Effector memory CD4-positive, alpha-beta T cell (primary cell): ENCODE measurements around the gene BTK.
"Not testable (repeated sequence)": the region's sequence is repeated elsewhere in the genome, so short reads cannot be mapped to it uniquely, and the experiment has no call there.

ENCODE experiments used
- DNase-seq, 3 donors: peaks; one replicate each; pipeline ENCODE4 v3.0.0-alpha.2; 2020
- H3K27ac ChIP-seq: 2 replicates; pipeline ENCODE4 v1.7.0; 2013; ENCODE audit warnings: mild to moderate bottlenecking, low read length, moderate library complexity; ENCODE audit not compliant: insufficient read depth, poor library complexity, severe bottlenecking
- H3K27me3 ChIP-seq: replicated peaks from 2 replicates; pipeline ENCODE4 v1.7.0; 2013; ENCODE audit warnings: mild to moderate bottlenecking, low read length; ENCODE audit not compliant: insufficient read depth, control insufficient read depth, poor library complexity, severe bottlenecking
- H3K36me3 ChIP-seq: 2 replicates; pipeline ENCODE4 v1.7.0; 2013; ENCODE audit warnings: mild to moderate bottlenecking, low read length, moderate library complexity; ENCODE audit not compliant: control insufficient read depth, insufficient read depth
- H3K4me1 ChIP-seq: 2 replicates; pipeline ENCODE4 v1.7.0; 2013; ENCODE audit warnings: low read length, mild to moderate bottlenecking; ENCODE audit not compliant: control insufficient read depth, insufficient read depth, poor library complexity, severe bottlenecking
- H3K4me3 ChIP-seq: 2 replicates; pipeline ENCODE4 v1.7.0; 2013; ENCODE audit warnings: low read length, low read depth, mild to moderate bottlenecking; ENCODE audit not compliant: insufficient read depth, poor library complexity, severe bottlenecking
- H3K9me3 ChIP-seq: 2 replicates; pipeline ENCODE4 v1.7.0; 2013; ENCODE audit warnings: mild to moderate bottlenecking, low read length, moderate library complexity; ENCODE audit not compliant: control insufficient read depth

The BTK gene

GRCh38 chrX:101348452-101349192 is 37.4 kb downstream of the BTK start, which contains the start of gene TIMM8A:
Gene TIMM8A (minus strand): TSS chrX:101348742. CDS start chrX:101348664, 78 bp downstream.
- Histone ChIP-seq H3K4me1 (no peaks in the 10 kb centered on the region), H3K36me3 (no peaks in the 10 kb centered on the region), H3K9me3 (no peaks in the 10 kb centered on the region), H3K27me3 (no peaks in the 10 kb centered on the region), H3K27ac (peak within 1 kb of the TSS; percentile 83), H3K4me3 (peak within 1 kb of the TSS; percentile 81)
- peak; percentile 41 to 68 (median 66) for DNase-seq

- DNase-seq, result no peak
- no peaks in the 10 kb centered on the region for H3K27me3 ChIP-seq
- peak overlapping the region; percentile 83 for H3K27ac ChIP-seq
- peak overlapping the region; percentile 81 for H3K4me3 ChIP-seq
- H3K4me1 ChIP-seq, result no peaks in the 10 kb centered on the region
- H3K9me3 ChIP-seq, result no peaks in the 10 kb centered on the region
- H3K36me3 ChIP-seq, result no peaks in the 10 kb centered on the region
Measured at GRCh38 chrX:101347859-101348451, 38.0 kb downstream of the BTK start.

DNA sequence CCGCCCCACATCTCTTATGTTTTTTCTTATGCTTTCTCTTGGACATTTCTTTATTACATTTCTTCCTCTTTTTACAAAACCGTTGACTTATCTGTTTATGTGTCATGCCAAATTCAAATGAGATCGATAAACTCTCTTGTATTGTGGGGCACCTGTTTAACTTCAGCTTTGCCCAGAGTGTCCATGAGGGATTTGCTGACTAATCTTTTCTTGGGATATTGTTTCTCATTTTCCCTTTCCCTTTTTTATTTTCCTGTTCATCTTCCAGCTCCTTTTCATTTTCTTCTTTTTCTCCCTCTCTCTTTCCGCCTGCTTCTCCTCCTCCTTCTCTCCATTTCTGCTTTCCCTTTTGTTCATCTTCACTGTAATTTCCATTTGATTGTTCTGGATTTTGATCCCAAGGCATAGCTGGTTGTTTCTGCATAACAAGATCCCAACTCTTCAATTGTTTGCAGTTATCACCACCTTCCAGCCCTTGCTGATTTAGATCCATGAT is 48.2 kb downstream of the BTK start:
- no peak overlapping the region for H3K4me3 ChIP-seq
- H3K36me3 ChIP-seq, result no peaks in the 10 kb centered on the region
- no peak for DNase-seq
- H3K4me1 ChIP-seq, result no peaks in the 10 kb centered on the region
- no peak overlapping the region for H3K27ac ChIP-seq
- H3K9me3 ChIP-seq, result no peaks in the 10 kb centered on the region
- no peaks in the 10 kb centered on the region for H3K27me3 ChIP-seq

- not testable (repeated sequence) for H3K4me3 ChIP-seq, H3K36me3 ChIP-seq, H3K4me1 ChIP-seq, H3K27me3 ChIP-seq, H3K27ac ChIP-seq, H3K9me3 ChIP-seq, DNase-seq
Measured at GRCh38 chrX:101334310-101334709, 51.7 kb downstream of the BTK start.

DNA sequence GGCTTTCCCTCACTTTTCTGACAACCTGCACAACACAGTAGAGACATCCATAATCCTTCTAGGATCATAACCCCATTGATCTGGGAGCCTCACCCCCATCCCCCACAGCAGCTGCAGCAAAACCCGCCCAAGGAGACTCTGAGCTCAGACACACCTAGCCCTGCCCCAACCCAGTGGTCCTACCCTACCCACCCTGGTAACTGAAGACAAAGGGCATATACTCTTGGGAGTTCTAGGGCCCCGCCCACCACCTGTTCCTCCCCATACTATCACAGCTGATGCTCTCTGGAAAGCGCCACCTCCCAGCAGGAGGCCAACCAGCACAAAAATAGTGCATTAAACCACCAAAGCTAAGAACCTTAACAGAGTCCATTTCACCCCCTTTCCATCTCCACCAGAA is 59.4 kb downstream of the BTK start:
- not testable (repeated sequence) for H3K27me3 ChIP-seq, H3K9me3 ChIP-seq, H3K4me1 ChIP-seq, H3K27ac ChIP-seq, H3K4me3 ChIP-seq, H3K36me3 ChIP-seq, DNase-seq

DNA sequence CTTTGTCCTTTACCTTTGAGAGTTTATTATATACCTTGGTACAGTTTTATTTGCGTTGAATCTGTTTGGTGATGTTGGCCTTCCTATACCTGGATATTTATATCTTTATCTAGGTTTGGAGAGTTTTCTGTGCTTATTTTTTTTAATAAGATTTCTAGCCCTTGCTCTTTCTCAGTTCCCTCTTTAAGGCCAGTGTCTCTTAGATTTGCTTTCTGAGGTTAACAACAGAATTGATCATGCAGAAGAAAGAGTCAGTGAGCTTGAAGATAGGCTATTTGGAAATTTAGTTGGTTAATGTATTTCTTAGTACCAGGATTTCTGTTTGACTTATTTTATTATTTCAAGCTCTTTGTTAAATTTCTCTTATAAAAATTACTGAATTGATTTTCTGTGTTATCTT is 82.2 kb downstream of the BTK start:
- Histone ChIP-seq H3K27ac (no peak overlapping the region), H3K4me1 (no peaks in the 10 kb centered on the region), H3K4me3 (no peak overlapping the region)

More for the DNA sequence above, 82.2 kb downstream of the BTK start:
- no peak for DNase-seq
- Histone ChIP-seq H3K27me3 (no peaks in the 10 kb centered on the region), H3K9me3 (no peaks in the 10 kb centered on the region), H3K36me3 (no peaks in the 10 kb centered on the region)
